ENCODE data around the gene ZCCHC7.

Gene ZCCHC7

DNA sequence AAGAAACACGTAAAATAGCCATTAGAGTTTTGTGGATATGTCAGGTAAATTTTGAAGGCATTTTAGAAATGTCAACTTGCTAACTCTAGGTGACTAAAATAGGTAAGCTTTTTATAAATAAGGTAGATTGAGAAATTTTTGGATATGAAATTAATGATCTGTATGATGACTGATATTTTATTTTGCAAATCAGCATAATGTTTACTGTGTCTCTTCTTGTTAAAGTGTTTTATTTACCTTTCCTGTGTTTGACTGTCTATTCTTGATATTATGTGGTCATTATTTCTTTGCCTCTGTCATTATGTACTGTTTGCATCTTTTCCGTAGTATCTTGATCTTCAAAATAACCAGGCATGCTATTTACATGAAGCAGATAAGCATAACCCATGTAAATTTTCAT is 58.4 kb downstream of the ZCCHC7 start:
- H3K4me3 ChIP-seq (ENCODE audit: low read depth, low read length), result no peak overlapping the region
- TF ChIP-seq, protein P1, sequence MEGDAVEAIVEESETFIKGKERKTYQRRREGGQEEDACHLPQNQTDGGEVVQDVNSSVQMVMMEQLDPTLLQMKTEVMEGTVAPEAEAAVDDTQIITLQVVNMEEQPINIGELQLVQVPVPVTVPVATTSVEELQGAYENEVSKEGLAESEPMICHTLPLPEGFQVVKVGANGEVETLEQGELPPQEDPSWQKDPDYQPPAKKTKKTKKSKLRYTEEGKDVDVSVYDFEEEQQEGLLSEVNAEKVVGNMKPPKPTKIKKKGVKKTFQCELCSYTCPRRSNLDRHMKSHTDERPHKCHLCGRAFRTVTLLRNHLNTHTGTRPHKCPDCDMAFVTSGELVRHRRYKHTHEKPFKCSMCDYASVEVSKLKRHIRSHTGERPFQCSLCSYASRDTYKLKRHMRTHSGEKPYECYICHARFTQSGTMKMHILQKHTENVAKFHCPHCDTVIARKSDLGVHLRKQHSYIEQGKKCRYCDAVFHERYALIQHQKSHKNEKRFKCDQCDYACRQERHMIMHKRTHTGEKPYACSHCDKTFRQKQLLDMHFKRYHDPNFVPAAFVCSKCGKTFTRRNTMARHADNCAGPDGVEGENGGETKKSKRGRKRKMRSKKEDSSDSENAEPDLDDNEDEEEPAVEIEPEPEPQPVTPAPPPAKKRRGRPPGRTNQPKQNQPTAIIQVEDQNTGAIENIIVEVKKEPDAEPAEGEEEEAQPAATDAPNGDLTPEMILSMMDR (IDR thresholded peaks at IDR 0.05; ENCODE audit: insufficient read depth, low read depth, low read length, missing control alignments), result no peak
- DNase-seq (ENCODE audit: low read depth), result no peak

GRCh38 chr9:37179576-37179975 is 59.2 kb downstream of the ZCCHC7 start:
- TF ChIP-seq, protein P1 (IDR thresholded peaks at IDR 0.05; ENCODE audit: insufficient read depth, low read depth, low read length, missing control alignments), result no peak
- DNase-seq (ENCODE audit: low read depth), result no peak
- no peak overlapping the region for H3K4me3 ChIP-seq (ENCODE audit: low read depth, low read length)

- H3K4me3 ChIP-seq (ENCODE audit: low read depth, low read length), result no peak overlapping the region
- DNase-seq (ENCODE audit: low read depth), result no peak
- TF ChIP-seq, protein P1 (IDR thresholded peaks at IDR 0.05; ENCODE audit: insufficient read depth, low read depth, low read length, missing control alignments), result no peak
Observed at GRCh38 chr9:37180138-37180537, 59.8 kb downstream of the ZCCHC7 start.

GRCh38 chr9:37182718-37183117 is 62.3 kb downstream of the ZCCHC7 start:
- no peak for DNase-seq (ENCODE audit: low read depth)
- TF ChIP-seq, protein P1 (IDR thresholded peaks at IDR 0.05; ENCODE audit: insufficient read depth, low read depth, low read length, missing control alignments), result no peak
- no peak overlapping the region for H3K4me3 ChIP-seq (ENCODE audit: low read depth, low read length)

DNA sequence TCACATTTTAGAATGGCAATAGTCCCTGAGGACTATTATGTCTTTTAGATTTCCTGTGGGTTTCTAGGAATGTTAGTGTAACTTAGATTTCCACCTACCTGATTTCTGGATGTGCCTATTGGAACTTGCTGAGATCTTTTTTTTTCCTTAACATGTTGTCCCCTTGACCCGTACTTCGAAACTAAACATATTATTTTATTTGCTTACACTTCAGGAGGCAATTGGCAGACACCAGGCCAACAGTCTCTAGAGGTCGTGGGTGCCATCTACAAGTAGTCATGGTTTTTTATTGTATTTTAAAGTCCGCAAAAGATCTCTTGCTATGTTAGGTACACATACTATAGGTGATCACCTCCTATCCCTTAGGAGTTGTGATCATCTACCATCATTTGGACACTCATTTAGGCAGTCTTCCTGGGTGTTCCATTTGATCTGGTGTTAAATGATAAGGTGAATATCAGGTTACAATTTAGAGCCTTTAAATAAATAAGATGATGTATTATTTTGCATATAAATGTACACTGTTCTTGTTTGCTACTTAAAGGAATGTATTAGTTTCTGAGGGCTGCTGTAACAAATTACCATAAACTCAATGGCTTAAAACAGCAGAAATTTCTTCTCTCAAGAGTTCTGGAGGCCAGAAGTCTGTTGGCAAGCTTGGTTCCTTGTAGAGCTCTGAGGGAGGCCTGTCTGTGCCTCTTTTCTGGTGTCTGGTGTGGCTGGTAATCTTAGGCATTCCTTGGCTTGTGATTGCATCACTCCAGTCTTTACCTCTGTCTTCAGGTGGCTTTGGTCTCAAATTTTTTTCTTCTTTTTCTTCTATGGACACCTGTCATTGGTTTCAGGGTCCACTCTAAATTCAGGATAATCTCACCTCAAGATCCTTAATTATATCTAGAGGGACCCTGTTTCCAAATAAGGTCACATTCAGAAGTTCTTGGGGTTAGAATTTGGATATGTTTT is 64.8 kb downstream of the ZCCHC7 start:
- H3K4me3 ChIP-seq (ENCODE audit: low read depth, low read length), result no peak overlapping the region
- TF ChIP-seq, protein P1 (IDR thresholded peaks at IDR 0.05; ENCODE audit: insufficient read depth, low read depth, low read length, missing control alignments), result no peak
- DNase-seq (ENCODE audit: low read depth), result no peak

DNA sequence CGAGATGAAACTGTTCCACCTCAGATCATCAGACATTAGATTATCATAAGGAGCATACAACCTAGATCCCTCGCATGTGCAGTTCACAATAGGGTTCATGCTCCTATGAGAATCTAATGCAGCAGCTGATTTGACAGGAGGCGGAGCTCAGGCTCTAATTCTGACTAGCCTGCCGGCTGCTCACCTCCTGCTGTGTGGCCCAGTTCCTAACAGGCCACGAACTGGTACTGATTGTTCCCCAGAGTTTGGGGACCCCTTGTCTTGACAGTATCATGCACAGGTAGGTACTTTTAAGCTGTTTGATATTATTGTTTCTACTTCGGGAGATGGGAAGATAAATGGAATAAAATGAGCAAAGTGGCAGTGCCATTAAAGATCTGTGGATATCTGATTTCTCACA is 66.9 kb downstream of the ZCCHC7 start:
- TF ChIP-seq, protein P1 (IDR thresholded peaks at IDR 0.05; ENCODE audit: insufficient read depth, low read depth, low read length, missing control alignments), result no peak
- H3K4me3 ChIP-seq (ENCODE audit: low read depth, low read length), result peak overlapping the region; percentile 71
- DNase-seq (ENCODE audit: low read depth), result peak; percentile 78
